HCT116 (cell line): Measurements from ENCODE around the gene RIMS4. TPM values are rescaled to one million over a fixed set of nuclear protein-coding genes. Genes with fewer than 3 reads are reported as not detected.

Source experiments
- ATAC-seq: fragments of 200-7000 bp; cut with Tn5 transposase; 2 replicates; pipeline ENCODE4 v1.9.1; 2020; ENCODE audit warnings: mild to moderate bottlenecking, moderate library complexity
- BruUV-seq: library from RNA; stranded (reverse); fragments of 400-500 nt; replicated peaks from 2 replicates; lab custom pipeline; 2021; lab: Mats Ljungman, UMichigan
- CTCF ChIA-PET: fragments of 300-600 bp; sonication (Branson Sonifier 250); formaldehyde crosslinking; loops from one replicate; lab custom pipeline; 2021; ENCODE audit warnings: antibody characterized with exemption; lab: Charles Lee
- POLR2A ChIA-PET: fragments of 300-600, 350-600 bp; sonication (Branson Sonifier 250); formaldehyde crosslinking; loops from one replicate; lab custom pipeline; 2021; ENCODE audit warnings: antibody characterized with exemption; lab: Charles Lee
- RAD21 ChIA-PET, 2 experiments: fragments of 300-600 bp; sonication (Branson Sonifier 250); formaldehyde crosslinking; loops; one replicate each; lab custom pipeline; 2023; ENCODE audit warnings: low total read pairs in 2 of 2; ENCODE audit not compliant: uncharacterized antibody in 2 of 2, unreplicated experiment in 2 of 2, low non-redundant PET in 1 of 2; lab: Charles Lee
- DNase-seq: peaks from one replicate; pipeline ENCODE4 v3.0.0-alpha.2; 2010; ENCODE audit warnings: low read depth, low spot score
- H2AFZ ChIP-seq: fragments of 200-600 bp; shearing (Covaris generic), sonication (generic); 2 replicates; pipeline ENCODE4 v1.6.1; 2017; ENCODE audit warnings: low read depth, mixed run types, mixed read lengths, antibody characterized with exemption, low read length; ENCODE audit not compliant: poor library complexity, severe bottlenecking
- H3K27ac ChIP-seq: 2 replicates; pipeline ENCODE4 v1.5.1; 2012; ENCODE audit warnings: low read depth, low read length
- H3K27me3 ChIP-seq: fragments of 200-600 bp; sonication (generic); 2 replicates; pipeline ENCODE4 v1.6.1; 2016; ENCODE audit warnings: mixed run types, low read length, mixed read lengths; ENCODE audit not compliant: insufficient read depth
- H3K36me3 ChIP-seq, 2 experiments: fragments of 200-500 bp in 1 of 2; fragments of 200-600 bp in 1 of 2; sonication (Bioruptor generic) in 1 of 2; sonication (generic) in 1 of 2; 2 replicates each; pipeline versions ENCODE4 v1.5.1 to v1.6.1; 2014 to 2016; ENCODE audit warnings: low read length in 2 of 2, inconsistent platforms in 1 of 2, mixed read lengths in 1 of 2, mixed run types in 1 of 2; ENCODE audit not compliant: insufficient read depth in 2 of 2, control insufficient read depth in 1 of 2
- H3K4me1 ChIP-seq, 2 experiments: fragments of 200-600 bp in 1 of 2; sonication (generic) in 1 of 2; 2 replicates each; pipeline versions ENCODE4 v1.5.1 to v1.6.1; 2012 to 2017; ENCODE audit warnings: low read length in 2 of 2, inconsistent platforms in 1 of 2, mild to moderate bottlenecking in 1 of 2, mixed read lengths in 1 of 2, mixed run types in 1 of 2, moderate library complexity in 1 of 2; ENCODE audit not compliant: insufficient read depth in 2 of 2, control insufficient read depth in 1 of 2
- H3K4me2 ChIP-seq: fragments of 200-600 bp; sonication (generic); 2 replicates; pipeline ENCODE4 v1.6.1; 2017; ENCODE audit warnings: mixed run types, low read length, mixed read lengths
- H3K4me3 ChIP-seq, 2 experiments: fragments of 200-600 bp in 1 of 2; sonication (generic) in 1 of 2; replicated peaks in 1 of 2; 2 replicates each; pipeline ENCODE4 v1.5.1; 2011 to 2016; ENCODE audit warnings: low read length in 2 of 2, control low read depth in 1 of 2, low read depth in 1 of 2, mild to moderate bottlenecking in 1 of 2, mixed read lengths in 1 of 2, mixed run types in 1 of 2
- H3K79me2 ChIP-seq: fragments of 200-600 bp; sonication (generic); 2 replicates; pipeline ENCODE4 v1.6.1; 2017; ENCODE audit warnings: mild to moderate bottlenecking, mixed run types, low read length, moderate library complexity, mixed read lengths; ENCODE audit not compliant: insufficient read depth
- H3K9ac ChIP-seq: fragments of 200-600 bp; sonication (generic); 2 replicates; pipeline ENCODE4 v1.6.1; 2016; ENCODE audit warnings: low read length, mixed read lengths
- H3K9me2 ChIP-seq: fragments of 200-600 bp; sonication (generic), shearing (Covaris generic); 2 replicates; pipeline ENCODE4 v1.6.1; 2017; ENCODE audit warnings: mixed run types, mild to moderate bottlenecking, moderate library complexity; ENCODE audit not compliant: insufficient read depth
- H3K9me3 ChIP-seq, 2 experiments: fragments of 200-500 bp in 1 of 2; fragments of 200-600 bp in 1 of 2; sonication (Bioruptor generic) in 1 of 2; sonication (generic) in 1 of 2; 2 replicates each; pipeline ENCODE4 v1.6.1; 2014 to 2017; ENCODE audit warnings: low read length in 2 of 2, mixed read lengths in 2 of 2, inconsistent platforms in 1 of 2, low read depth in 1 of 2, mild to moderate bottlenecking in 1 of 2, mixed run types in 1 of 2, moderate library complexity in 1 of 2; ENCODE audit not compliant: control insufficient read depth in 1 of 2, insufficient read depth in 1 of 2
- H4K20me1 ChIP-seq: fragments of 200-600 bp; sonication (generic), shearing (Covaris generic); 2 replicates; pipeline ENCODE4 v1.6.1; 2017; ENCODE audit warnings: mixed run types, mild to moderate bottlenecking, moderate library complexity; ENCODE audit not compliant: insufficient read depth
- CBX3 ChIP-seq: IDR thresholded peaks from 2 replicates; pipeline ENCODE4 v1.6.1; 2012; ENCODE audit warnings: low read depth
- CEBPB ChIP-seq: IDR thresholded peaks from 2 replicates; pipeline ENCODE4 v1.6.1; 2012; ENCODE audit warnings: low read depth
- ELF1 ChIP-seq: IDR thresholded peaks from 2 replicates; pipeline ENCODE4 v1.6.1; 2012; ENCODE audit warnings: low read depth, borderline replicate concordance
- EZH2phosphoT487 ChIP-seq: fragments of 200-600 bp; IDR thresholded peaks from 2 replicates; pipeline ENCODE4 v1.6.1; 2018; ENCODE audit warnings: antibody characterized with exemption, borderline replicate concordance
- FOSL1 ChIP-seq: IDR thresholded peaks from 2 replicates; pipeline ENCODE4 v1.6.1; 2012; ENCODE audit warnings: low read depth
- JUND ChIP-seq: IDR thresholded peaks from 2 replicates; pipeline ENCODE4 v1.6.1; 2012
- POLR2A ChIP-seq: IDR thresholded peaks from 2 replicates; pipeline ENCODE4 v1.7.0; 2011; ENCODE audit warnings: borderline replicate concordance; ENCODE audit not compliant: insufficient read depth, insufficient read length; ENCODE audit errors: extremely low read depth
- POLR2AphosphoS5 ChIP-seq: IDR thresholded peaks from 2 replicates; pipeline ENCODE4 v1.6.1; 2011; ENCODE audit warnings: mild to moderate bottlenecking, low read depth, low read length, moderate library complexity
- RAD21 ChIP-seq: IDR thresholded peaks from 2 replicates; pipeline ENCODE4 v1.6.1; 2012; ENCODE audit warnings: low read depth, mild to moderate bottlenecking
- SIN3A ChIP-seq: IDR thresholded peaks from 2 replicates; pipeline ENCODE4 v1.6.1; 2012; ENCODE audit warnings: low read depth
- SP1 ChIP-seq: IDR thresholded peaks from 2 replicates; pipeline ENCODE4 v1.6.1; 2012; ENCODE audit warnings: low read depth
- SRF ChIP-seq: IDR thresholded peaks from 2 replicates; pipeline ENCODE4 v1.6.1; 2012; ENCODE audit warnings: low read depth
- TCF7L2 ChIP-seq: IDR thresholded peaks from 2 replicates; pipeline ENCODE4 v1.7.0; 2011; ENCODE audit warnings: borderline replicate concordance, inconsistent platforms; ENCODE audit not compliant: insufficient read depth, insufficient read length; ENCODE audit errors: extremely low read depth
- YY1 ChIP-seq: IDR thresholded peaks from 2 replicates; pipeline ENCODE4 v1.6.1; 2011; ENCODE audit warnings: low read length, low read depth, moderate library complexity, mild to moderate bottlenecking; ENCODE audit not compliant: insufficient replicate concordance; ENCODE audit errors: extremely low read depth
- ZFX ChIP-seq: fragments of 450-650 bp; IDR thresholded peaks from 2 replicates; pipeline ENCODE4 v1.6.1; 2017
- intact Hi-C: fragments of 100-400 bp; cut with micrococcal nuclease; formaldehyde crosslinking; loops from 2 replicates; pipeline ENCODE4 v1.10.0; 2022
- total RNA-seq: library from RNA; stranded (reverse); gene quantifications from one replicate; pipeline ENCODE4 v1.2.1, GENCODE V29; 2021; ENCODE audit not compliant: unreplicated experiment
- TF ChIP-seq, protein P1 (sequence below), 3 experiments: fragments of 200-600 bp in 1 of 3; sonication (generic) in 1 of 3; IDR thresholded peaks in 2 of 3; conservative IDR thresholded peaks in 1 of 3; 2 replicates each; pipeline ENCODE4 v1.5.1; 2012 to 2017; ENCODE audit warnings: low read depth in 2 of 3, low read length in 2 of 3, antibody characterized with exemption in 1 of 3, borderline replicate concordance in 1 of 3, control low read depth in 1 of 3, mild to moderate bottlenecking in 1 of 3, mixed read lengths in 1 of 3, mixed run types in 1 of 3, moderate library complexity in 1 of 3; ENCODE audit not compliant: insufficient read depth in 1 of 3
- TF ChIP-seq, protein P2 (sequence below): IDR thresholded peaks from 2 replicates; pipeline ENCODE4 v1.6.1; 2011; ENCODE audit warnings: mild to moderate bottlenecking, low read length, moderate library complexity; ENCODE audit not compliant: insufficient replicate concordance; ENCODE audit errors: extremely low read depth
- TF ChIP-seq, protein P3 (sequence below): IDR thresholded peaks from 2 replicates; pipeline ENCODE4 v1.6.1; 2012; ENCODE audit warnings: low read depth
- TF ChIP-seq, protein P4 (sequence below): IDR thresholded peaks from 2 replicates; pipeline ENCODE4 v1.6.1; 2012

The RIMS4 gene
- total RNA-seq, 1 experiment from 2014 or later, result 0.05 TPM

DNA sequence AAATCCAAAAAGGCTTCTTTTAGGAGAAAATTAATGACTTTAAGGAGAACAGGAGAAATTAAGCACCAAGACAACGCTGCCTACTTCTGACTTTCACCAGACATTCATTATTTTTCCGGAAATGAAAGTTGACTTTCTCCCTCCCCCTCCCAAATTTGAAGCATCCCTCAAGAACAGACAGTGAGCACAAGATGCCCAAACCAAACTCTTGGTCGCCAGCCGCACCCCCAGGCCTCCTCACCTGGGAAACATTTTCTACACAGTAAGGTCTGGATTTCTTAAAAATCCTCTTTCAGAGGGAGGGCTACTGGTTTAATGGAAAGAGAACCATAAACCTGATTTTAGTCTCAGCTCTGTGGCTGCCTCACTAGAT is 2.7 kb downstream of the RIMS4 start (continued):
- TF ChIP-seq POLR2A, result no peak
- no peak for TF ChIP-seq TCF7L2
- TF ChIP-seq POLR2AphosphoS5, result no peak
- no peak for TF ChIP-seq ELF1
- TF ChIP-seq, all 23 proteins: peak for 0

DNA sequence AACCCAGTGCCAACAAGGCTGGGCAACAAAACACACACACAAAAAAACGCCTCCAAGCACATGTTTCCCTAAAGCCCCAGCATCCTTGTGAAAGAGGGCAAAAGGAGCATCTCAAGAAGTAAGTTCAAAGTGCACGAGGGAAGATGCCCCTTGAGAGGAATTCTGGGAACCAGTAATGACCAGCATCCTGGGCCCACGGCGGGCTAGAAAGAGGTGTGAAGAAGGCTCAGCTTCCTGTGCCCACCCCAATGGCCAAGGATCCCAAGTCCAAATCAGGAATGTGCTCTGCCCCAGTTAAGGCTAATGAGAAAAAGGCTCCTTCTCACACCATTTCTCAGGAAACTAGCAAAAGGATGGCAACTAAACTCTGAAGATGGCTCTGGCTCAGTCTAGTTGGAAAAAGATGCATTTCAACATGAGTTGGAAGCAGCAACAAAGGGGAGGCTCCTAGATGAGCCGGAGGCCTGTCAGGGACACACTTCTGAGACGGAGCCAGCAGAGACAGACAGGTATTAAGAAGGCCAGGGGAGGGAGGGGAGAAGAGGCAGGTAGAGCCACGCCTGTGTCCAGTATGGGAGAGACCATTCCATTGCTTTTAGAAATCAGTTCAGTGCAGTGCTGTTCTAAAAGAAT is 3.2 kb downstream of the RIMS4 start:
- Histone ChIP-seq H3K27ac (no peak overlapping the region), H3K4me3 (no peak overlapping the region), H3K4me1 (no peaks in the 10 kb centered on the region), H3K4me2 (no peak overlapping the region), H3K9me3 (no peaks in the 10 kb centered on the region), H3K9ac (no peak overlapping the region), H3K36me3 (no peaks in the 10 kb centered on the region), H3K9me2 (no peaks in the 10 kb centered on the region), H3K27me3 (peaks cover 3% of the 10 kb centered on the region; the same call in 1 of the 2 replicates), H2AFZ (no peak overlapping the region), H4K20me1 (no peaks in the 10 kb centered on the region), H3K79me2 (no peaks in the 10 kb centered on the region)
- no TSS peak for BruUV-seq
- POLR2A ChIA-PET, result no interaction called here
- DNase-seq (no peak), ATAC-seq (no peak)
- RAD21 ChIA-PET, result no interaction called here
- CTCF ChIA-PET, result no interaction called here
- intact Hi-C loops, result no loop called here
- no peak for TF ChIP-seq CEBPB
- no peak for TF ChIP-seq FOSL1
- no peak for TF ChIP-seq ELF1
- TF ChIP-seq RAD21, result no peak
- no peak for TF ChIP-seq CBX3
- no peak for TF ChIP-seq SIN3A
- TF ChIP-seq YY1, result no peak
- no peak for TF ChIP-seq JUND
- TF ChIP-seq, protein P1, sequence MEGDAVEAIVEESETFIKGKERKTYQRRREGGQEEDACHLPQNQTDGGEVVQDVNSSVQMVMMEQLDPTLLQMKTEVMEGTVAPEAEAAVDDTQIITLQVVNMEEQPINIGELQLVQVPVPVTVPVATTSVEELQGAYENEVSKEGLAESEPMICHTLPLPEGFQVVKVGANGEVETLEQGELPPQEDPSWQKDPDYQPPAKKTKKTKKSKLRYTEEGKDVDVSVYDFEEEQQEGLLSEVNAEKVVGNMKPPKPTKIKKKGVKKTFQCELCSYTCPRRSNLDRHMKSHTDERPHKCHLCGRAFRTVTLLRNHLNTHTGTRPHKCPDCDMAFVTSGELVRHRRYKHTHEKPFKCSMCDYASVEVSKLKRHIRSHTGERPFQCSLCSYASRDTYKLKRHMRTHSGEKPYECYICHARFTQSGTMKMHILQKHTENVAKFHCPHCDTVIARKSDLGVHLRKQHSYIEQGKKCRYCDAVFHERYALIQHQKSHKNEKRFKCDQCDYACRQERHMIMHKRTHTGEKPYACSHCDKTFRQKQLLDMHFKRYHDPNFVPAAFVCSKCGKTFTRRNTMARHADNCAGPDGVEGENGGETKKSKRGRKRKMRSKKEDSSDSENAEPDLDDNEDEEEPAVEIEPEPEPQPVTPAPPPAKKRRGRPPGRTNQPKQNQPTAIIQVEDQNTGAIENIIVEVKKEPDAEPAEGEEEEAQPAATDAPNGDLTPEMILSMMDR (IDR thresholded peaks at IDR 0.05 in 2 of 3, conservative IDR thresholded peaks at IDR 0.05 in 1 of 3; ENCODE audit: borderline replicate concordance in 1 of 3, insufficient read depth in 1 of 3, low read depth in 2 of 3, low read length in 2 of 3), result no peak
- TF ChIP-seq TCF7L2, result no peak
- TF ChIP-seq, protein P2, sequence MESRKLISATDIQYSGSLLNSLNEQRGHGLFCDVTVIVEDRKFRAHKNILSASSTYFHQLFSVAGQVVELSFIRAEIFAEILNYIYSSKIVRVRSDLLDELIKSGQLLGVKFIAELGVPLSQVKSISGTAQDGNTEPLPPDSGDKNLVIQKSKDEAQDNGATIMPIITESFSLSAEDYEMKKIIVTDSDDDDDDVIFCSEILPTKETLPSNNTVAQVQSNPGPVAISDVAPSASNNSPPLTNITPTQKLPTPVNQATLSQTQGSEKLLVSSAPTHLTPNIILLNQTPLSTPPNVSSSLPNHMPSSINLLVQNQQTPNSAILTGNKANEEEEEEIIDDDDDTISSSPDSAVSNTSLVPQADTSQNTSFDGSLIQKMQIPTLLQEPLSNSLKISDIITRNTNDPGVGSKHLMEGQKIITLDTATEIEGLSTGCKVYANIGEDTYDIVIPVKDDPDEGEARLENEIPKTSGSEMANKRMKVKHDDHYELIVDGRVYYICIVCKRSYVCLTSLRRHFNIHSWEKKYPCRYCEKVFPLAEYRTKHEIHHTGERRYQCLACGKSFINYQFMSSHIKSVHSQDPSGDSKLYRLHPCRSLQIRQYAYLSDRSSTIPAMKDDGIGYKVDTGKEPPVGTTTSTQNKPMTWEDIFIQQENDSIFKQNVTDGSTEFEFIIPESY, result no peak
- TF ChIP-seq, protein P3, sequence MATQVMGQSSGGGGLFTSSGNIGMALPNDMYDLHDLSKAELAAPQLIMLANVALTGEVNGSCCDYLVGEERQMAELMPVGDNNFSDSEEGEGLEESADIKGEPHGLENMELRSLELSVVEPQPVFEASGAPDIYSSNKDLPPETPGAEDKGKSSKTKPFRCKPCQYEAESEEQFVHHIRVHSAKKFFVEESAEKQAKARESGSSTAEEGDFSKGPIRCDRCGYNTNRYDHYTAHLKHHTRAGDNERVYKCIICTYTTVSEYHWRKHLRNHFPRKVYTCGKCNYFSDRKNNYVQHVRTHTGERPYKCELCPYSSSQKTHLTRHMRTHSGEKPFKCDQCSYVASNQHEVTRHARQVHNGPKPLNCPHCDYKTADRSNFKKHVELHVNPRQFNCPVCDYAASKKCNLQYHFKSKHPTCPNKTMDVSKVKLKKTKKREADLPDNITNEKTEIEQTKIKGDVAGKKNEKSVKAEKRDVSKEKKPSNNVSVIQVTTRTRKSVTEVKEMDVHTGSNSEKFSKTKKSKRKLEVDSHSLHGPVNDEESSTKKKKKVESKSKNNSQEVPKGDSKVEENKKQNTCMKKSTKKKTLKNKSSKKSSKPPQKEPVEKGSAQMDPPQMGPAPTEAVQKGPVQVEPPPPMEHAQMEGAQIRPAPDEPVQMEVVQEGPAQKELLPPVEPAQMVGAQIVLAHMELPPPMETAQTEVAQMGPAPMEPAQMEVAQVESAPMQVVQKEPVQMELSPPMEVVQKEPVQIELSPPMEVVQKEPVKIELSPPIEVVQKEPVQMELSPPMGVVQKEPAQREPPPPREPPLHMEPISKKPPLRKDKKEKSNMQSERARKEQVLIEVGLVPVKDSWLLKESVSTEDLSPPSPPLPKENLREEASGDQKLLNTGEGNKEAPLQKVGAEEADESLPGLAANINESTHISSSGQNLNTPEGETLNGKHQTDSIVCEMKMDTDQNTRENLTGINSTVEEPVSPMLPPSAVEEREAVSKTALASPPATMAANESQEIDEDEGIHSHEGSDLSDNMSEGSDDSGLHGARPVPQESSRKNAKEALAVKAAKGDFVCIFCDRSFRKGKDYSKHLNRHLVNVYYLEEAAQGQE, result no peak
- TF ChIP-seq, protein P4, sequence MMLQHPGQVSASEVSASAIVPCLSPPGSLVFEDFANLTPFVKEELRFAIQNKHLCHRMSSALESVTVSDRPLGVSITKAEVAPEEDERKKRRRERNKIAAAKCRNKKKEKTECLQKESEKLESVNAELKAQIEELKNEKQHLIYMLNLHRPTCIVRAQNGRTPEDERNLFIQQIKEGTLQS, result no peak
- no peak for TF ChIP-seq ZFX
- TF ChIP-seq SRF, result no peak
- TF ChIP-seq EZH2phosphoT487, result no peak
- TF ChIP-seq SP1, result no peak
